GM19238 (cell line): ENCODE results near the gene ZFP91.

Source experiments
- DNase-seq: peaks from one replicate; pipeline ENCODE4 v3.0.0; 2011; ENCODE audit warnings: low spot score; ENCODE audit not compliant: insufficient read length

Gene ZFP91

DNA sequence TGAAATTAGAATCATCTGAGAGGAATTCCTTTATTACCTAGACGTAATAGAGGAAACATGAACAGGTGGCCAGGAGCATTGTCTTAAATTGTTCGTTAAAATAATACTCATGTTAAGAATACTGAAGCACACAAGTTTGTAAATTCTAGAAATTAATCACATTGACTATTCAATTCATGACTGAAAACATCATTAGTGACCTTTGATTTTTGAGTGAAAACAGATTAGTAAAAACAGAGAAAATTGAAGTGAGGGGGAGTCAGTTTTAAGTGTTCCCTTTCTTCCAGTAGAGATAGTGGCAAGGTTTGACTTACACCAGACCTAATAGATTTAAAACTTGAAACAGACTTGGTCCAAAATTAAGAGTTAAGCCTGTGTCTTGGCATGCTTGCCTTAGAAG, 1.4 kb downstream of the ZFP91 start:
- no peak for DNase-seq

- no peak for DNase-seq
These were observed 3.6 kb downstream of the ZFP91 start for GRCh38 chr11:58582437-58582836.

GRCh38 chr11:58586998-58587397, 8.1 kb downstream of the ZFP91 start:
- no peak for DNase-seq

DNA sequence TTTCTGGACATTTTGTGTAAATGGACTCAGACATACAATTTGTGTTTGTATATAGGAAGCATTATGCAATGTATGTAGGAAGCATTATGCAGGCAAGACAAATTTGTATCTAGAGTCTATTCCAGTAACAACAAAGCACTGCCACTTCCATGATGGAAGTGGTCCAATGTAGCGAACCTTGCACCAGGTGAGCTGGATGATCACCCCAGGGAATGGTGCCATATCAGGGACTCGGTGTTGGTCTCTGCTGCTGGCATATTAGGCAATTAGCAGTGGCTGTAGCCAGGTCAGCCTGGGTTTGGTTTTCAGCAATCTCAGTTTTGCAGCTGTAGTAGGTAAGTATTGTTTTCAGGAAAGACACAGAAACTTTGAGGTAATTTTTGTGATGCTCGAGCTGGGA, 12.8 kb downstream of the ZFP91 start:
- no peak for DNase-seq

GRCh38 chr11:58592760-58593472, 14.1 kb downstream of the ZFP91 start:
- no peak for DNase-seq

- DNase-seq: no peak
These were observed 16.0 kb downstream of the ZFP91 start for GRCh38 chr11:58594826-58595225.

GRCh38 chr11:58596621-58597020, 17.8 kb downstream of the ZFP91 start:
- no peak for DNase-seq

DNA sequence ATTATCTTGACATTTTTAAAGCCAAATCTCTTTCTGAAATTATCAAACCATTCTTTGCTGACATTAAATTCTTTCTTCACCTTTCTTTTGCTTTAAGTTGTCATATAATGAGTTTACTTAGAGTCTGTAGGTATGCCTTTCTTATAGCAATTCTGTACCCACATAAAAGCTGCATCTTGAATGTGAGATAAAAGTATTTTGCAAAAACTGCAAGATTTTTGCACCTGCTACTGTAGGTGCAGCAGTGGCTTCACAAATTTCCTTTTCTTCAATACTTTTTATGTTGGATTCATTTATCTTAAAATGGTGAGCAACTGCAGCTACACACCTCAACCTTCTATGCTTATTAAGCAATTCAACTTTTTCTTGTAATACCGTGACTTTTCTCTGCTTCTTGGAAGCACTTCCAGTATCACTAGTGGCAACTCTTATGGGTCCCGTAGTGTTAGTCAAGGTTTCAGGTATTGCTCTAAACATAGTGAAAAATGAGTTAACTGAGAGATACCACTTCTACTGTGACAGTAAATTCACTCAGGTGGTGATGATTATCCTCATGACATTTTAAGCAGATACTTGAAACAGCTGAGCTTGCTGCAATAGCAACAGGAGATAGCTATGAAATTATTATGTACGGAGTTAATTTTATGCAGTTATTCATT, 18.8 kb downstream of the ZFP91 start:
- no peak for DNase-seq

DNA sequence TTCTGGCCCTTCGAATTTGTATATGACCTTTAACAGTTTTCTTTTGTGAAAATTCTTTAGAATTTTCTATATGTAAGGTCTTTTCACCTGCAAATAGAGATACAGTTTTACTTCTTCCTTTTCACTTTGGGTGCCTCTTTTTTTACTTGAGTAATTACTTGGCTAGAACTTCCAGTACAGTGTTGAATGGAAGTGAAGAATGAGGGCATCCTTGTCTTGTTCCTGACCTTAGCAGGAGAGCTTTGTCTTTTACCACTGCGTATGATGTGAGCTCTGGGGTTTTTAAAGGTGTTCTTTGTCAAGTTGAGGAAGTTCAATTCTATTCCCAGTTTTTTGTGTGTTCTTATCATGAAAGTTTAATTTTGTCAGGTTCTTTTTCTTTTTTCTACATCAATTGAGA, 21.6 kb downstream of the ZFP91 start:
- no peak for DNase-seq

- DNase-seq: no peak
These were observed 28.3 kb downstream of the ZFP91 start for GRCh38 chr11:58606930-58607714.

GRCh38 chr11:58608331-58608730, 29.5 kb downstream of the ZFP91 start:
- DNase-seq: no peak

DNA sequence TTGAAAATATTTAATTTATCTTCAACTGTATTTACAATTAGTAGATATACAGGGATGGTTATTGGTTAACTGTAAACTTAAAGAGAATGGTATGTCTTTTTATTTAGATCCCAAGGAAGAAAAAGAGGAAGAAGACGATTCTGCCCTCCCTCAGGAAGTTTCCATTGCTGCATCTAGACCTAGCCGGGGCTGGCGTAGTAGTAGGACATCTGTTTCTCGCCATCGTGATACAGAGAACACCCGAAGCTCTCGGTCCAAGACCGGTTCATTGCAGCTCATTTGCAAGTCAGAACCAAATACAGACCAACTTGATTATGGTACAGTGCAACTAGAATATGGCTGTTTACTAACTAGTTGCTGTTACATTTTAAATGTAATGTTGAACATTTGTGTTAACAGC, 30.9 kb downstream of the ZFP91 start:
- no peak for DNase-seq

DNA sequence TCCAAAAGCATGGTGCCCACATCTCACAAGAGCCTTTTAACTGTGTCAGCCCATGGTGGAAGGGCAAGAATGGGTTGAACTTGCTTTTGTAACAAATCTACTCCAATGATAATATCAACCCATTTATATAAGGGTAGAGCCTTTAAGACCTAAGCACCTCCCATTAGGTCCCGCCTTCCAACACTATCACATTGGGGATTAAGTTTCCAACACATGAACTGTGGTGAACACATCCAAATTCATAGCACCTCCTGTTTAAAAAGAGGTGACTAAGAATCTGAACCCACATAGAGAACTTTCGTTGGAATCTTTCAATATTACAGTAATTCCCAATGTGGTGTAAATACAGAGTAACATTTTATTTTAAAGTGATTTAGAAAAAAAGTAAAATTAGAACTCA, 34.4 kb downstream of the ZFP91 start:
- DNase-seq: no peak

GRCh38 chr11:58615559-58615958, 36.7 kb downstream of the ZFP91 start:
- DNase-seq: no peak

GRCh38 chr11:58616594-58616993, 37.7 kb downstream of the ZFP91 start:
- no peak for DNase-seq

DNA sequence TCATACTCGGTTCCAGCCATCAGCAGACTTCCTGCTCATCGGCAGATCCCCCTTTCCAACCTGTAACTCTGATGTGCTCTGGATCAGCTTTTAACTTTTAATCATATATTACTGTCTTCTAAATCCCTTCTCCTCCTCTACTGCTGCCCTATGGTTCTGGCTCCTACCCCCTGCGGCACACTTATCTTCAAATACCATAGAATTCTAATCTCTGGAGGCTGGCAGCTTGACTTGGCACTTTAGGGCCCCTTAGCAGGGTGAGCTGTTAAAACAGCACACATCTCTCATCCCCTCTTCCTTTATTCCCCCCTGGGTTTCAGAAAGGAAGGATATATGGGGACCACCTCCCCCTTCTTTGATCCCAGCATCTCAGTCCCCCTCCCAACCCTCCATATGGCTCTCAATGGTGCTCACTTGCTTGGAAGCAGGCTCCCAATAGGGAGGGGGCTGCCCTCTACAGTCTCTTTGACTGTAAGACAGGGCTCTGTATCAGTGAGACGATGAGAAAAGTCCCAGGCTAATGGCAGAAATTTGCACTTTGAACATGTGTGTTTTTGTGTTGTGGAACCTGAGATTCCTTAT, 39.2 kb downstream of the ZFP91 start:
- DNase-seq: no peak

GRCh38 chr11:58621586-58622262, 42.9 kb downstream of the ZFP91 start:
- DNase-seq: no peak

DNA sequence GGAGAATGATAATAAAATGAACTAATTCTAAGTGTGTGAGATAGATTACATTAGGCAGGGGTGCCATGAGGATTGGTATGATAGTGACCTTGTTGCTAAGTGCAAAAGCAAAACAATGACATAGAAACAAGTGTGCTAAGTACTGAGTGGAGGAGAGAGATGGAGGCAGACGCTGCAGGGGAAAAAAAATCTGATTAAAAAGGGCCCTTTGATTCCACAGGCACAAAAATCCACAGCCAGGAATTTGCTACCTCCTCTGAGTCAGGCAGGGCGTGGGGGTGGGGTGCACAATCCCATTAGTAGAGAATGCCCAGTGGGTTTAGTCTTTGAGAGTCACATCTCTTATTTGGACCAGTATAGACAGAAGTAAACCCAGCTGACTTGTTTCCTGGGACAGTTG, 43.5 kb downstream of the ZFP91 start, which contains the start of gene CNTF:
TSS of gene CNTF (plus strand) at position 322 of the 400 bp plus-strand sequence. CDS start 88 bp downstream, outside the sequence.
- DNase-seq: no peak

DNA sequence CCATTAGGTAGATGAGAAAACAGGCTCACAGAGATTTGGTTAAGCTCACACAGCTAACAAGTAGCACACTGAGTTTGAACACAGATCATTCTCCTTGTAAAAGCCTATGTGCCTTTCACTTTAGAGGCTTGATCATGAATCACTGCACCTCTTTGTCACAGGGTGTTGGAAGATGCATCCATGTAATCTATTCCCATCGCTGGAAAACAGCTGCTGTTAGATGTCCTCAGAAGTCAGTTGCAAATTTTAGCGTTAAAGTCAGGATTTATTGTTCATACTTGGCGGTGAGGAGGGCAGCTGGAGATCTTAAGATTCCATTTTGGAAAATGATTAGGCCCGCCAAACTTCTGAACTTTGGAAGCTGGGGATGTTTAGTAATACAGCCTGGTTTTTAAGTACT, 46.2 kb downstream of the ZFP91 start:
- DNase-seq: no peak

DNA sequence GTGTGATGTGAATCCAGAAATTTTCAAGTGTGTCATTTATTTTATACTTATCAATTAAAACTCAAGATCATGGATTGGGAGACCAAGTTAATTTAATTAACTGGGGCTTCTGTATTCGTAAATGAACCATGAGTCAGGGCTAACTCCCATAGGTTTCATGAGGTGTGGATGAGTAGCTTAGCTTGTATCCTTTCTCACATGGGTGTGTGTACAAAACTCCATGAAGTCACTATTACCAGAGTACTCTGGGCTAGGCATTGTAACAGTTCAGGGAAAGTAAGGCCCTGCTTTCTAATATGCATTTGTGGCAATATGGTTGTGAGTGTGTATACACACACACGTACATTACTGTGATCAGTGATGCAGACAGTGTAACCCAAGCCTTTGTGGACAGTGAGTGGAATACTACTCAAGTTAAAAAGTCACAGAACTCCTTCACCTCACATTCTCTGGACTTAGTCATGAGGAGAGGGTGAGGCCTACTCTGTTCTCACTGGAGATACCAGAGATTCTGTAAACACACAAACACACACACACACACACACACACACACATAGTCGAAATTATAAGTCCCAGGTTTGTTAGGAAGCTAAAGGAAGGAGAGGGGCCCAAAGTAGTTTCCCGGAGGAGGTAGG, 47.1 kb downstream of the ZFP91 start:
- DNase-seq: no peak

- DNase-seq: no peak
These were observed 48.1 kb downstream of the ZFP91 start for GRCh38 chr11:58626934-58627483.
